SK-N-SH treated with all-trans-retinoic acid at 6 μM for 48 hours (cell line): ENCODE measurements around the gene SDK1.

Experiments
- BACH2 ChIP-seq: fragments of 250-450 bp; sonication (Bioruptor Pico); IDR thresholded peaks from 2 replicates; pipeline ENCODE4 v1.9.0; 2021; ENCODE audit warnings: mild to moderate bottlenecking, borderline replicate concordance
- OSR1 ChIP-seq: fragments of 250-450 bp; sonication (Bioruptor Pico); IDR thresholded peaks from 2 replicates; pipeline ENCODE4 v1.8.0; 2022; ENCODE audit warnings: moderate library complexity, mild to moderate bottlenecking, inconsistent platforms
- PATZ1 ChIP-seq: fragments of 250-450 bp; sonication (Bioruptor Pico); IDR thresholded peaks from 2 replicates; pipeline ENCODE4 v1.8.0; 2020; ENCODE audit warnings: mild to moderate bottlenecking, moderate library complexity, borderline replicate concordance
- RARB ChIP-seq: fragments of 250-450 bp; sonication (Bioruptor Pico); IDR thresholded peaks from 2 replicates; pipeline ENCODE4 v1.8.0; 2021; ENCODE audit warnings: mild to moderate bottlenecking, moderate library complexity
- SNAI2 ChIP-seq: fragments of 250-450 bp; sonication (Bioruptor Pico); IDR thresholded peaks from 2 replicates; pipeline ENCODE4 v1.5.0; 2020; ENCODE audit warnings: mild to moderate bottlenecking, moderate library complexity
- ZFP30 ChIP-seq: fragments of 450-650 bp; formaldehyde crosslinking; IDR thresholded peaks from 2 replicates; pipeline ENCODE4 v1.5.0; 2022; ENCODE audit warnings: mild to moderate bottlenecking, moderate library complexity

- TF ChIP-seq RARB (CRISPR knock-in tag) (no peak), OSR1 (CRISPR knock-in tag) (no peak), SNAI2 (CRISPR knock-in tag) (no peak), BACH2 (CRISPR knock-in tag) (no peak), PATZ1 (CRISPR knock-in tag) (no peak), ZFP30 (CRISPR knock-in tag) (no peak)
Measured at GRCh38 chr7:4269086-4269485, 968.0 kb downstream of the SDK1 start.
